ENCODE data around the gene TLX1.

The TLX1 gene

DNA sequence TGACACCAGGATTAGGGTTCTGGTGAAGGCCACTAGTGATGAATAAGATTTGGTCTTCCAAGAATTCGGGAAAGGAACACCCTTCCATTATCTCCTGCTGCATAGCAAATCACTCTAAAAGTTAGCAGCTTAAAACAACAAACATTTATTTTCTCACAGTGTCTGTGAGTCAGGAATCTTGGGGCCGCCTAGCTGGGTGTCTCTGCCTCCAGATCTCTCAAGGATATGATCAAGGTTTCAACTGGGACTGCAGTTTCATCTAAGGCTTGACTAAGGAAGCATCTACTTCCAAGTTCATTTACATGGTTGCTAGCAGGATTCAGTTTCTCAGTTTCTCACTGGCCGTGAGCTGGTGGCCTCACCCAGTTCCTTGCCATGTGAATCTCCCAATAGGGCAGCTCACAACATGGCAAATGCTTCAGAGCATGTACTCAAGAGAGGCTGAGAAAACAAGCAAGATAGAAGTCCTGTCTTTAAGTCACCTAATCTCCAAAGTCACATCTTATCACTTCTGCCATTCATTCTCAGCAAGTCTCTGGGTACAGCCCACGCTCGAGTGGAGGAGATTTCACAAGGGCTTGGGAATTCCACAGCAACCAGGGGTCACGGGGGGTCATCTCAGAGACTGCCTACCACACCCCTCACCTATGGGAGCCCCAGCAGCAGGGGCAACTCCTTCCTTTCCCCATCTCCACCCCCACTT, 26.8 kb downstream of the TLX1 start:
- Histone ChIP-seq H3K27me3 (replicated peaks) (peaks cover 13% of the 10 kb centered on the region), H3K27ac (no peak overlapping the region)

GRCh38 chr10:101158459-101159058, 27.5 kb downstream of the TLX1 start:
- no peak for DNase-seq
- H3K27ac ChIP-seq: no peak overlapping the region
- no peaks in the 10 kb centered on the region for H3K36me3 ChIP-seq (replicated peaks)
- TF ChIP-seq, protein P1, sequence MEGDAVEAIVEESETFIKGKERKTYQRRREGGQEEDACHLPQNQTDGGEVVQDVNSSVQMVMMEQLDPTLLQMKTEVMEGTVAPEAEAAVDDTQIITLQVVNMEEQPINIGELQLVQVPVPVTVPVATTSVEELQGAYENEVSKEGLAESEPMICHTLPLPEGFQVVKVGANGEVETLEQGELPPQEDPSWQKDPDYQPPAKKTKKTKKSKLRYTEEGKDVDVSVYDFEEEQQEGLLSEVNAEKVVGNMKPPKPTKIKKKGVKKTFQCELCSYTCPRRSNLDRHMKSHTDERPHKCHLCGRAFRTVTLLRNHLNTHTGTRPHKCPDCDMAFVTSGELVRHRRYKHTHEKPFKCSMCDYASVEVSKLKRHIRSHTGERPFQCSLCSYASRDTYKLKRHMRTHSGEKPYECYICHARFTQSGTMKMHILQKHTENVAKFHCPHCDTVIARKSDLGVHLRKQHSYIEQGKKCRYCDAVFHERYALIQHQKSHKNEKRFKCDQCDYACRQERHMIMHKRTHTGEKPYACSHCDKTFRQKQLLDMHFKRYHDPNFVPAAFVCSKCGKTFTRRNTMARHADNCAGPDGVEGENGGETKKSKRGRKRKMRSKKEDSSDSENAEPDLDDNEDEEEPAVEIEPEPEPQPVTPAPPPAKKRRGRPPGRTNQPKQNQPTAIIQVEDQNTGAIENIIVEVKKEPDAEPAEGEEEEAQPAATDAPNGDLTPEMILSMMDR (IDR thresholded peaks at IDR 0.05; ENCODE audit: low read depth, low read length, missing control alignments): no peak
- peaks cover 14% of the 10 kb centered on the region for H3K27me3 ChIP-seq (replicated peaks)
- no peak overlapping the region for H3K4me3 ChIP-seq (ENCODE audit: low read depth, low read length)
- in situ Hi-C loops (cut with HindIII; ENCODE audit: low pct_ligation_motif_present, low sequenced_read_pairs): no loop called here

More for the DNA sequence above, 26.8 kb downstream of the TLX1 start:
- in situ Hi-C loops (cut with HindIII; ENCODE audit: low pct_ligation_motif_present, low sequenced_read_pairs): no loop called here
- no peak overlapping the region for H3K4me3 ChIP-seq (ENCODE audit: low read depth, low read length)
- no peak for DNase-seq
- H3K36me3 ChIP-seq (replicated peaks): no peaks in the 10 kb centered on the region
- TF ChIP-seq, protein P1 (IDR thresholded peaks at IDR 0.05; ENCODE audit: low read depth, low read length, missing control alignments): no peak

DNA sequence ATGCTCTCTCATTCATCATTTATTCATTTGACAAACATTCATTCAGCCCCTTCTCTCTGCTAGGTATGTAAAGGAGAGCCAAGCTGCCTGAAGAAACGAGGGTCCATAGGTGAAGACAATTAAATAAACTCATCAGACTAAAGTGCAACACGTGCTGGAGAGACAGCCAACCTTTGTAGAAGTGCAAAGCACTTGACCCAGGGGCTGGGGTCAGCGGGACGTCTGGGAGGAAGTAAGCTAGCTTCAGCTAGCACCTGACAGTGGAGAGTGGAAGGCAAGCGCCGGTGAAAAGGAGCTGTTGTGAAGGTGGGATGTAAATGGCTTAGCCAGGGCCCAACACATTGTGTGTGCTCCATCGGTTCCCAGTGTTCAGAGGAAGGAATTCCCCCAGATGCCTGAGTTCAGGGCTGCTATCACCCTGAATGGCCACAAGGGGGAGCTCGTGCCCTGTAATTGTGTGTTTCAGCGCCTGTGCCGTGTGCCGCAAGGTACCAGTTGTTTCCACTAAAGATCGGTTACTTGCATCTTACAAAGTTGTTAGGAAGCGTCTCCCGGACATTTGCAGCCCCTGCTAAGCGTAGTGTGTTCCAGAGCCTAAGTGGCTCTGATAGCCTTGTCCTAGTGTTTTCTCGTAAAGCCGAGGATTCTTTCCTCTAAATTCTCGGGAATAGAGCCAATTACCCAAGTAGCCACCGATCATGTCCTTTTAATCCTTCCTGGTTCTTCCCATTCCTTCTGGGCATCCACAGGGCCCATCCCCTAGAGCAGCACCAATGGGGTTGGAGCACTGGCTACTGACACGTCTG, 30.6 kb downstream of the TLX1 start:
- H3K27me3 ChIP-seq (replicated peaks): peaks cover 14% of the 10 kb centered on the region
- in situ Hi-C loops (cut with HindIII; ENCODE audit: low pct_ligation_motif_present, low sequenced_read_pairs): no loop called here
- TF ChIP-seq, protein P1 (IDR thresholded peaks at IDR 0.05; ENCODE audit: low read depth, low read length, missing control alignments): peak; percentile 98
- H3K36me3 ChIP-seq (replicated peaks): no peaks in the 10 kb centered on the region
- peak overlapping the region; percentile 15 for H3K4me3 ChIP-seq (ENCODE audit: low read depth, low read length)
- no peak overlapping the region for H3K27ac ChIP-seq
- DNase-seq: peak; percentile 50

- Histone ChIP-seq H3K27me3 (replicated peaks) (peaks cover 14% of the 10 kb centered on the region), H3K27ac (no peak overlapping the region), H3K36me3 (replicated peaks) (no peaks in the 10 kb centered on the region), H3K4me3 (ENCODE audit: low read depth, low read length) (no peak overlapping the region)
- in situ Hi-C loops (cut with HindIII; ENCODE audit: low pct_ligation_motif_present, low sequenced_read_pairs): no loop called here
- no peak for DNase-seq
- TF ChIP-seq, protein P1 (IDR thresholded peaks at IDR 0.05; ENCODE audit: low read depth, low read length, missing control alignments): peak; percentile 9
Measured at GRCh38 chr10:101162677-101163076, 31.6 kb downstream of the TLX1 start.

DNA sequence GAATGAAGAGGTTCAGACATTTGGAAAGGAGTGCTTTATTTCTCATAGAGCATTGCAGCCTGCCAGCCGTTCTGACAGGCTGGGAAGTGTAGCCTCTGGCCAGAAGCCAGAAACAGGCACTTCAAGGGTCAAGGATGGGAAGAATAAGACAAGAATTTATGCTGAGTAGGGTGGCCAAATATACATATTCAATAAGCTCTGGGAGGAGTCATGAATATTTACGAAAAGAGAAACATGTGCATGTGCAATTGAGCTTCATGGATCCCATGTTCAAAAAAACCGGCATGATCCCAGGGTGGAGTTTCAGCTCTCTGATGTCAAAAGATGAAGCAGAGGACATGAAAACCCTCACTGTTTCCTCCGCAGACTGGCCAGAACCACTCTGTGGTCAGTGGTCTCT, 32.9 kb downstream of the TLX1 start:
- in situ Hi-C loops (cut with HindIII; ENCODE audit: low pct_ligation_motif_present, low sequenced_read_pairs): no loop called here
- TF ChIP-seq, protein P1 (IDR thresholded peaks at IDR 0.05; ENCODE audit: low read depth, low read length, missing control alignments): no peak
- DNase-seq: no peak
- Histone ChIP-seq H3K27ac (no peak overlapping the region), H3K36me3 (replicated peaks) (no peaks in the 10 kb centered on the region), H3K27me3 (replicated peaks) (peaks cover 14% of the 10 kb centered on the region), H3K4me3 (ENCODE audit: low read depth, low read length) (no peak overlapping the region)
